ELR (cell line): Measurements from ENCODE around the gene ANXA8L1.
"Not testable (repeated sequence)": the region's sequence is repeated elsewhere in the genome, so short reads cannot be mapped to it uniquely, and the experiment has no call there.

Experiments used
- DNase-seq: peaks from one replicate; pipeline ENCODE4 v3.0.0-alpha.2; 2015; ENCODE audit warnings: low read depth

Gene ANXA8L1

GRCh38 chr10:46375406-46375805 is at the start of gene ANXA8L1:
TSS of gene ANXA8L1 (plus strand) at chr10:46375776. CDS start at chr10:46375852, 76 bp downstream.
- DNase-seq: not testable (repeated sequence)

GRCh38 chr10:46326066-46326465 is 49.5 kb upstream of the ANXA8L1 start:
- DNase-seq: peak; percentile 38

GRCh38 chr10:46326971-46327370 is 48.6 kb upstream of the ANXA8L1 start:
- no peak for DNase-seq

- no peak for DNase-seq
Measured at GRCh38 chr10:46327685-46328084, 47.9 kb upstream of the ANXA8L1 start.

- DNase-seq: no peak
Measured at GRCh38 chr10:46328853-46329689, 46.5 kb upstream of the ANXA8L1 start.

GRCh38 chr10:46329690-46330016 is 45.9 kb upstream of the ANXA8L1 start:
- DNase-seq: no peak

- no peak for DNase-seq
Measured at GRCh38 chr10:46330894-46331293, 44.7 kb upstream of the ANXA8L1 start.

GRCh38 chr10:46365484-46365883 is 10.1 kb upstream of the ANXA8L1 start:
- DNase-seq: peak; percentile 24

GRCh38 chr10:46367209-46367608 is 8.4 kb upstream of the ANXA8L1 start:
- DNase-seq: not testable (repeated sequence)

GRCh38 chr10:46367666-46368240 is 7.8 kb upstream of the ANXA8L1 start:
- DNase-seq: not testable (repeated sequence)

- not testable (repeated sequence) for DNase-seq
Measured at GRCh38 chr10:46368956-46369355, 6.6 kb upstream of the ANXA8L1 start.

- DNase-seq: not testable (repeated sequence)
Measured at GRCh38 chr10:46374410-46374809, 1.2 kb upstream of the ANXA8L1 start.

GRCh38 chr10:46377022-46377421 is 1.4 kb downstream of the ANXA8L1 start:
- DNase-seq: not testable (repeated sequence)

GRCh38 chr10:46377651-46378050 is 2.1 kb downstream of the ANXA8L1 start:
- not testable (repeated sequence) for DNase-seq

- DNase-seq: not testable (repeated sequence)
Measured at GRCh38 chr10:46378108-46378507, 2.5 kb downstream of the ANXA8L1 start.

- DNase-seq: not testable (repeated sequence)
Measured at GRCh38 chr10:46379233-46379848, 3.8 kb downstream of the ANXA8L1 start.

GRCh38 chr10:46385858-46386257 is 10.3 kb downstream of the ANXA8L1 start:
- not testable (repeated sequence) for DNase-seq

GRCh38 chr10:46386694-46387093 is 11.1 kb downstream of the ANXA8L1 start:
- not testable (repeated sequence) for DNase-seq

GRCh38 chr10:46387309-46387902 is 11.8 kb downstream of the ANXA8L1 start:
- not testable (repeated sequence) for DNase-seq

- not testable (repeated sequence) for DNase-seq
Measured at GRCh38 chr10:46391422-46391821, 15.8 kb downstream of the ANXA8L1 start.

- DNase-seq: peak; percentile 75
Measured at GRCh38 chr10:46396441-46397279, 21.1 kb downstream of the ANXA8L1 start.

- not testable (repeated sequence) for DNase-seq
Measured at GRCh38 chr10:46397767-46398166, 22.2 kb downstream of the ANXA8L1 start.
